T-helper 1 cell (primary cell): ENCODE data around the gene BCL11A.

Experiments
- DNase-seq, 5 donors: peaks; one replicate each; pipeline ENCODE4 v3.0.0-alpha.2; 2012 to 2020

Gene BCL11A

GRCh38 chr2:60483401-60483800 lies 70.1 kb downstream of the BCL11A start:
- DNase-seq: no peak

- DNase-seq: no peak
Measured at GRCh38 chr2:60482222-60482621, 71.2 kb downstream of the BCL11A start.

GRCh38 chr2:60481257-60481656 lies 72.2 kb downstream of the BCL11A start:
- DNase-seq: no peak

GRCh38 chr2:60480089-60480773 lies 73.2 kb downstream of the BCL11A start:
- DNase-seq: no peak

- DNase-seq: no peak
Measured at GRCh38 chr2:60479226-60480088, 74.0 kb downstream of the BCL11A start.

GRCh38 chr2:60478660-60479059 lies 74.8 kb downstream of the BCL11A start:
- DNase-seq: no peak

- no peak for DNase-seq
Measured at GRCh38 chr2:60476206-60476954, 77.1 kb downstream of the BCL11A start.

GRCh38 chr2:60475123-60475830 lies 78.2 kb downstream of the BCL11A start:
- DNase-seq: no peak

GRCh38 chr2:60474301-60474700 lies 79.2 kb downstream of the BCL11A start:
- DNase-seq: no peak

- DNase-seq: no peak
Measured at GRCh38 chr2:60473546-60473945, 79.9 kb downstream of the BCL11A start.

GRCh38 chr2:60472663-60473289 lies 80.7 kb downstream of the BCL11A start:
- no peak for DNase-seq

- no peak for DNase-seq
Measured at GRCh38 chr2:60472041-60472440, 81.4 kb downstream of the BCL11A start.

- DNase-seq: no peak
Measured at GRCh38 chr2:60470340-60470739, 83.1 kb downstream of the BCL11A start.

GRCh38 chr2:60469536-60470317 lies 83.7 kb downstream of the BCL11A start:
- DNase-seq: no peak

- DNase-seq: no peak
Measured at GRCh38 chr2:60468382-60469085, 84.9 kb downstream of the BCL11A start.

- no peak for DNase-seq
Measured at GRCh38 chr2:60466161-60466702, 87.2 kb downstream of the BCL11A start.

- DNase-seq: no peak
Measured at GRCh38 chr2:60465736-60466135, 87.7 kb downstream of the BCL11A start.

GRCh38 chr2:60463249-60463648 lies 90.2 kb downstream of the BCL11A start:
- DNase-seq: no peak

GRCh38 chr2:60461421-60462108 lies 91.9 kb downstream of the BCL11A start:
- no peak for DNase-seq
